Bronchus fibroblast of lung (primary cell): ENCODE results near the gene SALL3. TPM values are rescaled to one million over a fixed set of nuclear protein-coding genes. Genes with fewer than 3 reads are reported as not detected.

ENCODE experiments used
- total RNA-seq: library from RNA; depleted of rRNA; stranded (reverse); fragments of >200 nt; gene quantifications from 2 replicates; pipeline ENCODE4 v1.2.3, GENCODE V29; 2015

The SALL3 gene
- under 0.01 TPM in 1 of 2 replicates, not detected in the other for total RNA-seq

GRCh38 chr18:78979730-78980278, at the start of gene SALL3:
Gene SALL3 (plus strand): TSS chr18:78979818. CDS start chr18:78980275, 457 bp downstream.

Other genes starting within 250 kb of the SALL3 start
- 7.0 and 9.6 TPM in 2 replicates for gene ATP9B, start 89.6 kb downstream of the SALL3 start, total RNA-seq